BJ (cell line): ENCODE measurements around the gene FCER1G. TPM values are rescaled to one million over a fixed set of nuclear protein-coding genes. Genes with fewer than 3 reads are reported as not detected.

ENCODE experiments used
- CTCF ChIA-PET: fragments of 350-600 bp; formaldehyde crosslinking; extraction: SDS; loops from one replicate; lab custom pipeline; 2021; ENCODE audit warnings: antibody characterized with exemption, inconsistent platforms; lab: Yijun Ruan, JAX
- POLR2A ChIA-PET: fragments of 300-600 bp; sonication (Branson Sonifier 250); formaldehyde crosslinking; extraction: SDS; loops from one replicate; lab custom pipeline; 2021; ENCODE audit warnings: antibody characterized with exemption; lab: Charles Lee
- DNase-seq: peaks from one replicate; pipeline ENCODE4 v3.0.0-alpha.2; 2011; ENCODE audit warnings: low read depth
- H3K27me3 ChIP-seq: 2 replicates; pipeline ENCODE4 v1.6.0; 2011; ENCODE audit warnings: low read length; ENCODE audit not compliant: control insufficient read depth, insufficient read depth
- H3K36me3 ChIP-seq: 2 replicates; pipeline ENCODE4 v1.5.1; 2011; ENCODE audit warnings: low read length; ENCODE audit not compliant: control insufficient read depth, insufficient read depth
- H3K4me3 ChIP-seq: 2 replicates; pipeline ENCODE4 v1.5.1; 2011; ENCODE audit warnings: low read depth, mild to moderate bottlenecking, control low read depth, low read length
- CTCF ChIP-seq: IDR thresholded peaks from 2 replicates; pipeline ENCODE4 v1.5.1; 2011; ENCODE audit warnings: low read depth, mild to moderate bottlenecking, control low read depth, inconsistent platforms, low read length, moderate library complexity; ENCODE audit not compliant: insufficient read depth
- polyA plus RNA-seq: library from polyadenylated mRNA; depleted of rRNA; stranded (reverse); fragments of >200 nt; gene quantifications from 2 replicates; pipeline ENCODE4 v1.2.3, GENCODE V29; 2011

FCER1G gene
- polyA plus RNA-seq, 1 experiment = 0.38 TPM

GRCh38 chr1:161174911-161175310 is 40.2 kb upstream of the FCER1G start:
- ChIA-PET POLR2A (no interaction called here), CTCF (no interaction called here)
- Histone ChIP-seq H3K27me3 (no peaks in the 10 kb centered on the region), H3K4me3 (no peak overlapping the region), H3K36me3 (peaks cover 20% of the 10 kb centered on the region)
- no peak for DNase-seq
- no peak for TF ChIP-seq CTCF

- no peak overlapping the region; the same call in 1 of the 2 replicates for H3K4me3 ChIP-seq
- peaks cover 14% of the 10 kb centered on the region for H3K36me3 ChIP-seq
- no peaks in the 10 kb centered on the region for H3K27me3 ChIP-seq
- no peak for DNase-seq
- ChIA-PET CTCF (interaction anchor here (0.9 to 1.9 kb wide), 4 partner anchors 10 to 51 kb away, joined by 3 to 6 read pairs (median 4); partner anchors contain the start of gene PPOX), POLR2A (no interaction called here)
- TF ChIP-seq CTCF = no peak
Measured at GRCh38 chr1:161175771-161176453, 39.2 kb upstream of the FCER1G start.

- H3K4me3 ChIP-seq = peak overlapping the region; percentile 95
- ChIA-PET CTCF (interaction anchor here (0.6 to 1.9 kb wide), 5 partner anchors 11 to 50 kb away, joined by 3 to 6 read pairs (median 3); partner anchors contain the start of genes FCER1G and PPOX), POLR2A (no interaction called here)
- H3K36me3 ChIP-seq = peaks cover 11% of the 10 kb centered on the region
- TF ChIP-seq CTCF = no peak
- DNase-seq = no peak
- H3K27me3 ChIP-seq = no peaks in the 10 kb centered on the region
Measured at GRCh38 chr1:161176468-161177111, 38.5 kb upstream of the FCER1G start.

- no peak for TF ChIP-seq CTCF
- no peak for DNase-seq
- Histone ChIP-seq H3K4me3 (peak within 1 kb of the TSS; percentile 95), H3K27me3 (no peaks in the 10 kb centered on the region), H3K36me3 (peaks cover 9% of the 10 kb centered on the region)
- POLR2A ChIA-PET = no interaction called here
- CTCF ChIA-PET = interaction anchor here (0.6 to 1.9 kb wide), 4 partner anchors 11 to 38 kb away, joined by 3 to 6 read pairs (median 4); partner anchors contain the start of genes FCER1G and PPOX
Measured at GRCh38 chr1:161177112-161177935, 37.8 kb upstream of the FCER1G start, which contains the start of gene B4GALT3. Gene B4GALT3 (minus strand): TSS chr1:161177507. CDS start chr1:161176060, 1,447 bp downstream.
